Retinal pigment epithelial cell (primary cell): Measurements from ENCODE around the gene PPP4R4.
"Not testable (repeated sequence)": the region's sequence is repeated elsewhere in the genome, so short reads cannot be mapped to it uniquely, and the experiment has no call there.

Source experiments
- DNase-seq: peaks from one replicate; pipeline ENCODE4 v3.0.0-alpha.2; 2010; ENCODE audit warnings: low read depth
- H3K4me3 ChIP-seq: 2 replicates; pipeline ENCODE4 v1.5.1; 2011; ENCODE audit warnings: mild to moderate bottlenecking, low read length, control low read depth, moderate library complexity
- TF ChIP-seq, protein P1 (sequence below): conservative IDR thresholded peaks from 2 replicates; pipeline ENCODE4 v1.5.1; 2011; ENCODE audit warnings: low read depth, low read length, control low read depth, inconsistent platforms

PPP4R4 gene

GRCh38 chr14:94295360-94296180, 121.4 kb downstream of the PPP4R4 start:
- DNase-seq: no peak
- H3K4me3 ChIP-seq: no peak overlapping the region
- TF ChIP-seq, protein P1, sequence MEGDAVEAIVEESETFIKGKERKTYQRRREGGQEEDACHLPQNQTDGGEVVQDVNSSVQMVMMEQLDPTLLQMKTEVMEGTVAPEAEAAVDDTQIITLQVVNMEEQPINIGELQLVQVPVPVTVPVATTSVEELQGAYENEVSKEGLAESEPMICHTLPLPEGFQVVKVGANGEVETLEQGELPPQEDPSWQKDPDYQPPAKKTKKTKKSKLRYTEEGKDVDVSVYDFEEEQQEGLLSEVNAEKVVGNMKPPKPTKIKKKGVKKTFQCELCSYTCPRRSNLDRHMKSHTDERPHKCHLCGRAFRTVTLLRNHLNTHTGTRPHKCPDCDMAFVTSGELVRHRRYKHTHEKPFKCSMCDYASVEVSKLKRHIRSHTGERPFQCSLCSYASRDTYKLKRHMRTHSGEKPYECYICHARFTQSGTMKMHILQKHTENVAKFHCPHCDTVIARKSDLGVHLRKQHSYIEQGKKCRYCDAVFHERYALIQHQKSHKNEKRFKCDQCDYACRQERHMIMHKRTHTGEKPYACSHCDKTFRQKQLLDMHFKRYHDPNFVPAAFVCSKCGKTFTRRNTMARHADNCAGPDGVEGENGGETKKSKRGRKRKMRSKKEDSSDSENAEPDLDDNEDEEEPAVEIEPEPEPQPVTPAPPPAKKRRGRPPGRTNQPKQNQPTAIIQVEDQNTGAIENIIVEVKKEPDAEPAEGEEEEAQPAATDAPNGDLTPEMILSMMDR: no peak

DNA sequence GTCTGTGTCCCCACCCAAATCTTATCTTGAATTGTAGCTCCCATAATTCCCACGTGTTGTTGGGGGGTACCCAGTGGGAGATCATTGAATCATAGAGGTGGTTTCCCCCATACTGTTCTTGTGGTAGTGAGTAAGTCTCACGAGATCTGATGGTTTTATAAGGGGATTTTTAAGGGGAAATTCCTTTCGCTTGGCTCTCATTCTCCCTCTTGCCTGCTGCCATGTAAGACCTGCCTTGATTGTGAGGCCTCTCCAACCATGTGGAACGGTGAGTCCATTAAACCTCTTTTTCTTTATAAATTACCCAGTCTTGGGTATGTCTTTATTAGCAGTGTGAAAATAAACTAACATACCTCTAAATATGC, 122.0 kb downstream of the PPP4R4 start:
- H3K4me3 ChIP-seq, DNase-seq: not testable (repeated sequence)

GRCh38 chr14:94298130-94298529, 124.0 kb downstream of the PPP4R4 start:
- DNase-seq: no peak
- TF ChIP-seq, protein P1: no peak
- H3K4me3 ChIP-seq: no peak overlapping the region

GRCh38 chr14:94303111-94303510, 129.0 kb downstream of the PPP4R4 start:
- H3K4me3 ChIP-seq: no peak overlapping the region
- TF ChIP-seq, protein P1: no peak
- no peak for DNase-seq

DNA sequence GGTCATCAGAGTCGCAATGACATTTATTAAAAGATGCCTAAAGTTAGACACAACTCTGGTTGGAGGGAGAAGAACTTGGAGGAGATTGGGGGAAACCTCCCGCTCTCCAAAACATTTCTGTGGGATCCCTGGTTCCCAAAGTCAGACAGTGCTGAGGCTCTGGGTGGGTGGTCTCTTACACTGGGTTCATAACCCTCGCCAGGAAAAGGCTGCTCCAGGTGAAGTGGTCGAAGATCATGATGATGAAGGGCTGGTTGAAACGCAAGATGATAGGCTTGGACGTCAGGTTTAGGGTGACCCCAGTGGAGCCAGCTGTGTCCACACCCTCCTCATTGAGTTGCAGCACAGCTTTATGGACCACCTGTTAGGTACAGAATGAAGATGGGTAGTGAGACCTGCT, 130.1 kb downstream of the PPP4R4 start:
- H3K4me3 ChIP-seq: no peak overlapping the region
- TF ChIP-seq, protein P1: no peak
- no peak for DNase-seq

DNA sequence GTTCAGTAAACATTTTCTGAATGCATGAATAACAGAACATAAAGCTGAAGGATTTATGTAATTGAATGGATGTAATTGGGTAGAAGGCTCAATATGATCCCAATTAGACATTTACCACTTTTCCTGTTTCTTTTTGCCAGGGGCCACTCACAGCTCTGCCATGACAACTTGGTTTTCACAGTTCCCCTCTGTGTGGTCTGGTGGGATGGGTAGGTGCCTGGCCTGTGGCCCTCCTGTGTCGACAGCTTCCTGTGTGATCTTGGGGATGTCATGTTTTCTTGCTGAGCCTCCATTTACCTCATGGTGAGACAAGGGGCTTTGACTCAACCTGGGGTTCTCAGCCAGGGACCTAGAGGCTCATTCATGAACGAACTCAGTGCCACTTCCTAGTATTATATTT, 131.5 kb downstream of the PPP4R4 start:
- no peak overlapping the region for H3K4me3 ChIP-seq
- DNase-seq: no peak
- TF ChIP-seq, protein P1: no peak

GRCh38 chr14:94306047-94306978, 132.2 kb downstream of the PPP4R4 start:
- no peak overlapping the region for H3K4me3 ChIP-seq
- TF ChIP-seq, protein P1: no peak
- no peak for DNase-seq
